Measurements from ENCODE around the gene SLC38A6. TPM values are rescaled to one million over a fixed set of nuclear protein-coding genes. Genes with fewer than 3 reads are reported as not detected.

The SLC38A6 gene
- total and polyA plus RNA-seq, 2 experiments from 2014 or later = 11.9 to 23.2 TPM

GRCh38 chr14:61051051-61051450, 70.0 kb downstream of the SLC38A6 start (continued):
- TF ChIP-seq REST (IDR thresholded peaks at IDR 0.05; ENCODE audit: unreplicated experiment) (no peak), POLR2AphosphoS5 (IDR thresholded peaks at IDR 0.05; ENCODE audit: low read depth) (no peak), CTCF (conservative IDR thresholded peaks at IDR 0.05; ENCODE audit: low read depth in 2 of 2) (no peak), EZH2 (IDR thresholded peaks at IDR 0.05; ENCODE audit: low read depth, unreplicated experiment) (no peak), STAT1 (IDR thresholded peaks at IDR 0.05; ENCODE audit: unreplicated experiment) (no peak), ZNF331 (CRISPR knock-in tag; IDR thresholded peaks at IDR 0.05; ENCODE audit: low read depth) (no peak), JUNB (IDR thresholded peaks at IDR 0.05; ENCODE audit: unreplicated experiment) (no peak)

GRCh38 chr14:61051621-61052020, 70.6 kb downstream of the SLC38A6 start:
- H3K9me3 Mint-ChIP-seq = peaks cover 17% of the 10 kb centered on the region
- no peak overlapping the region for H2AFZ ChIP-seq
- no peaks in the 10 kb centered on the region for H3K79me2 ChIP-seq (replicated peaks; ENCODE audit: insufficient read depth)
- H3K27ac Mint-ChIP-seq = no peak overlapping the region
- H3K4me1 Mint-ChIP-seq = peaks cover 12% of the 10 kb centered on the region
- H3K4me2 ChIP-seq = no peak overlapping the region
- ATAC-seq = no peak
- H3K27me3 ChIP-seq (ENCODE audit: insufficient read depth) = no peaks in the 10 kb centered on the region
- H3K27ac ChIP-seq (ENCODE audit: low read depth) = no peak overlapping the region
- H3K9me2 ChIP-seq (ENCODE audit: insufficient read depth) = no peaks in the 10 kb centered on the region
- H3K4me3 ChIP-seq = no peak overlapping the region
- no peaks in the 10 kb centered on the region for H3F3A ChIP-seq (replicated peaks; ENCODE audit: low read depth)
- H3K27me3 Mint-ChIP-seq (ENCODE audit: insufficient read depth, low read depth, poor library complexity) = no peaks in the 10 kb centered on the region
- H3K4me3 Mint-ChIP-seq = no peak overlapping the region
- no peak for DNase-seq (ENCODE audit: low spot score)
- no peak for TF ChIP-seq CREB1 (CRISPR knock-in tag; IDR thresholded peaks at IDR 0.05; ENCODE audit: low read depth)
- no peak for TF ChIP-seq POLR2AphosphoS5 (IDR thresholded peaks at IDR 0.05; ENCODE audit: low read depth)
- TF ChIP-seq ZNF114 (CRISPR knock-in tag; IDR thresholded peaks at IDR 0.05) = no peak
- TF ChIP-seq ZNF331 (CRISPR knock-in tag; IDR thresholded peaks at IDR 0.05; ENCODE audit: low read depth) = no peak
- TF ChIP-seq CTCF (conservative IDR thresholded peaks at IDR 0.05; ENCODE audit: low read depth in 2 of 2) = no peak
- TF ChIP-seq STAT1 (IDR thresholded peaks at IDR 0.05; ENCODE audit: unreplicated experiment) = no peak
- no peak for TF ChIP-seq EZH2phosphoT487 (IDR thresholded peaks at IDR 0.05; ENCODE audit: unreplicated experiment)
- TF ChIP-seq EZH2 (IDR thresholded peaks at IDR 0.05; ENCODE audit: low read depth, unreplicated experiment) = no peak
- TF ChIP-seq JUNB (IDR thresholded peaks at IDR 0.05; ENCODE audit: unreplicated experiment) = no peak
- no peak for TF ChIP-seq REST (IDR thresholded peaks at IDR 0.05; ENCODE audit: unreplicated experiment)
- no peak for TF ChIP-seq NANOG (IDR thresholded peaks at IDR 0.05; ENCODE audit: borderline replicate concordance)
- peaks cover 22% of the 10 kb centered on the region for H3K36me3 Mint-ChIP-seq (ENCODE audit: low read depth)
- H4K20me1 ChIP-seq (replicated peaks; ENCODE audit: insufficient read depth) = no peaks in the 10 kb centered on the region
- peaks cover 13% of the 10 kb centered on the region for H3K4me1 ChIP-seq (ENCODE audit: insufficient read depth)
- H3K36me3 ChIP-seq (ENCODE audit: insufficient read depth) = no peaks in the 10 kb centered on the region; the same call in none of the 2 replicates
